H9 (cell line): ENCODE measurements around the gene TBX1. TPM values are rescaled to one million over a fixed set of nuclear protein-coding genes. Genes with fewer than 3 reads are reported as not detected.

Source experiments
- DNase-seq: peaks from one replicate; pipeline ENCODE4 v3.0.0-alpha.2; 2017
- H2AFZ ChIP-seq: one replicate; pipeline ENCODE4 v1.6.1; 2013; ENCODE audit warnings: mild to moderate bottlenecking, low read length, control low read depth, moderate library complexity
- H2AK5ac ChIP-seq: 2 replicates; pipeline ENCODE4 v1.6.1; 2013; ENCODE audit warnings: low read length, control low read depth, mixed read lengths; ENCODE audit not compliant: insufficient read length
- H2BK120ac ChIP-seq: one replicate; pipeline ENCODE4 v1.6.1; 2013; ENCODE audit warnings: low read depth, mild to moderate bottlenecking, low read length, control low read depth, inconsistent platforms; ENCODE audit not compliant: poor library complexity, severe bottlenecking
- H2BK12ac ChIP-seq: 2 replicates; pipeline ENCODE4 v1.6.1; 2013; ENCODE audit warnings: low read length, control low read depth, mixed read lengths, low read depth; ENCODE audit not compliant: insufficient read length
- H2BK15ac ChIP-seq: 2 replicates; pipeline ENCODE4 v1.6.1; 2013; ENCODE audit warnings: low read depth, low read length, control low read depth
- H2BK20ac ChIP-seq: one replicate; pipeline ENCODE4 v1.6.1; 2013; ENCODE audit warnings: low read depth, mild to moderate bottlenecking, low read length, control low read depth, inconsistent platforms; ENCODE audit not compliant: poor library complexity, severe bottlenecking
- H2BK5ac ChIP-seq: 2 replicates; pipeline ENCODE4 v1.6.1; 2013; ENCODE audit warnings: low read length, control low read depth, mixed read lengths; ENCODE audit not compliant: insufficient read length
- H3K14ac ChIP-seq: 2 replicates; pipeline ENCODE4 v1.6.1; 2013; ENCODE audit warnings: low read length, control low read depth; ENCODE audit not compliant: insufficient read depth
- H3K18ac ChIP-seq: 2 replicates; pipeline ENCODE4 v1.6.1; 2013; ENCODE audit warnings: low read depth, mild to moderate bottlenecking, mixed read lengths, low read length, control low read depth; ENCODE audit not compliant: insufficient read length
- H3K23ac ChIP-seq: 2 replicates; pipeline ENCODE4 v1.6.1; 2013; ENCODE audit warnings: low read length, control low read depth, mixed read lengths, low read depth; ENCODE audit not compliant: insufficient read length
- H3K23me2 ChIP-seq: 2 replicates; pipeline ENCODE4 v1.6.1; 2013; ENCODE audit warnings: low read depth, mild to moderate bottlenecking, mixed read lengths, low read length, control low read depth; ENCODE audit not compliant: insufficient read length, poor library complexity, severe bottlenecking
- H3K27ac ChIP-seq: 2 replicates; pipeline ENCODE4 v1.5.1; 2013; ENCODE audit warnings: low read length, control low read depth, mixed read lengths, low read depth; ENCODE audit not compliant: insufficient read length
- H3K27me3 ChIP-seq: 2 replicates; pipeline ENCODE4 v1.6.1; 2013; ENCODE audit warnings: low read length, control low read depth, inconsistent platforms; ENCODE audit not compliant: insufficient read depth
- H3K4ac ChIP-seq: 2 replicates; pipeline ENCODE4 v1.6.1; 2013; ENCODE audit warnings: low read depth, mild to moderate bottlenecking, control low read depth, inconsistent platforms, low read length, moderate library complexity
- H3K4me1 ChIP-seq: 2 replicates; pipeline ENCODE4 v1.6.1; 2013; ENCODE audit warnings: low read length, control low read depth, inconsistent platforms; ENCODE audit not compliant: insufficient read depth
- H3K4me2 ChIP-seq: 2 replicates; pipeline ENCODE4 v1.6.1; 2013; ENCODE audit warnings: low read length, control low read depth, mixed read lengths; ENCODE audit not compliant: insufficient read length, insufficient read depth
- H3K56ac ChIP-seq: 2 replicates; pipeline ENCODE4 v1.6.1; 2013; ENCODE audit warnings: low read depth, mild to moderate bottlenecking, mixed read lengths, low read length, control low read depth; ENCODE audit not compliant: insufficient read length
- H3K79me1 ChIP-seq: 2 replicates; pipeline ENCODE4 v1.6.1; 2013; ENCODE audit warnings: low read depth, mild to moderate bottlenecking, moderate library complexity, low read length, control low read depth, inconsistent platforms; ENCODE audit not compliant: insufficient read depth, poor library complexity, severe bottlenecking
- H3K79me2 ChIP-seq: 2 replicates; pipeline ENCODE4 v1.6.1; 2013; ENCODE audit warnings: low read length, control low read depth, inconsistent platforms; ENCODE audit not compliant: insufficient read depth
- H3K9ac ChIP-seq: 2 replicates; pipeline ENCODE4 v1.6.1; 2013; ENCODE audit warnings: low read length, control low read depth, mixed read lengths; ENCODE audit not compliant: insufficient read length; ENCODE audit errors: extremely low read depth
- H3K9me3 ChIP-seq: one replicate; pipeline ENCODE4 v1.6.1; 2013; ENCODE audit warnings: low read depth, low read length, inconsistent platforms; ENCODE audit not compliant: control insufficient read depth
- H3T11ph ChIP-seq: one replicate; pipeline ENCODE4 v1.6.1; 2013; ENCODE audit warnings: mild to moderate bottlenecking, low read length, control low read depth, inconsistent platforms
- H4K20me1 ChIP-seq: one replicate; pipeline ENCODE4 v1.6.1; 2013; ENCODE audit not compliant: control insufficient read depth, insufficient read length, insufficient read depth
- H4K5ac ChIP-seq: 2 replicates; pipeline ENCODE4 v1.6.1; 2013; ENCODE audit warnings: low read depth, mild to moderate bottlenecking, mixed read lengths, low read length, control low read depth; ENCODE audit not compliant: insufficient read length
- H4K8ac ChIP-seq: replicated peaks from 2 replicates; pipeline ENCODE4 v1.6.1; 2013; ENCODE audit warnings: low read length, control low read depth, mixed read lengths, low read depth; ENCODE audit not compliant: insufficient read length
- H4K91ac ChIP-seq: 2 replicates; pipeline ENCODE4 v1.6.1; 2013; ENCODE audit warnings: low read depth, mild to moderate bottlenecking, moderate library complexity, mixed read lengths, low read length, control low read depth; ENCODE audit not compliant: insufficient read length
- H3K27ac Mint-ChIP-seq, 3 experiments: 2 replicates in 2 of 3; 3 replicates in 1 of 3; pipeline ENCODE4 v1.8.0; 2020 to 2021; ENCODE audit warnings: mixed read lengths in 3 of 3, mild to moderate bottlenecking in 1 of 3, moderate library complexity in 1 of 3
- H3K27me3 Mint-ChIP-seq: 2 replicates; pipeline ENCODE4 v1.8.0; 2021; ENCODE audit warnings: low read depth, mild to moderate bottlenecking, moderate library complexity, mixed read lengths
- H3K36me3 Mint-ChIP-seq, 3 experiments: 2 replicates in 2 of 3; 3 replicates in 1 of 3; pipeline ENCODE4 v1.8.0; 2020 to 2021; ENCODE audit warnings: low read depth in 3 of 3, mixed read lengths in 3 of 3; ENCODE audit not compliant: insufficient read depth in 1 of 3
- H3K4me1 Mint-ChIP-seq, 2 experiments: 2 replicates each; pipeline ENCODE4 v1.8.0; 2020; ENCODE audit warnings: mixed read lengths in 2 of 2
- H3K4me3 Mint-ChIP-seq, 2 experiments: 2 replicates in 1 of 2; 3 replicates in 1 of 2; pipeline ENCODE4 v1.8.0; 2020 to 2021; ENCODE audit warnings: mild to moderate bottlenecking in 2 of 2, mixed read lengths in 2 of 2, moderate library complexity in 1 of 2
- H3K9me3 Mint-ChIP-seq, 2 experiments: 2 replicates in 1 of 2; 3 replicates in 1 of 2; pipeline ENCODE4 v1.8.0; 2020; ENCODE audit warnings: mild to moderate bottlenecking in 2 of 2, mixed read lengths in 2 of 2, moderate library complexity in 1 of 2
- CTCF ChIP-seq: fragments of 200-600 bp; sonication (generic); conservative IDR thresholded peaks from 3 replicates; pipeline ENCODE4 v1.8.0; 2021; ENCODE audit warnings: antibody characterized with exemption, mild to moderate bottlenecking
- WGBS: extraction: QIAGEN DNeasy Blood & Tissue Kit; methylation state at CpG from one replicate; pipeline ENCODE4 v1.1.7; 2013; ENCODE audit warnings: missing lambda C conversion rate, low lambda C conversion rate, mixed read lengths; ENCODE audit not compliant: insufficient read length; ENCODE audit errors: extremely low coverage; 5-methylcytosine and 5-hydroxymethylcytosine counted together
- total RNA-seq: library from RNA; stranded (reverse); gene quantifications from 2 replicates; pipeline ENCODE4 v1.2.1, GENCODE V29; 2021

TBX1 gene
- total RNA-seq, 1 experiment from 2014 or later = 2.2 TPM

- H3K36me3 Mint-ChIP-seq = peaks cover 0 to 3% (median 0%) of the 10 kb centered on the region in 3 experiments; a peak in 4 of 7 replicates
- no peak overlapping the region for H2BK15ac ChIP-seq
- H4K91ac ChIP-seq = no peak overlapping the region
- TF ChIP-seq CTCF = no peak
- H2BK12ac ChIP-seq = no peak overlapping the region
- no peak overlapping the region for H4K8ac ChIP-seq
- no peaks in the 10 kb centered on the region for H3K4me1 ChIP-seq
- no peak overlapping the region for H3K14ac ChIP-seq
- no peak for DNase-seq
- H2AK5ac ChIP-seq = no peak overlapping the region
- H3K27ac Mint-ChIP-seq = no peak overlapping the region
- no peak overlapping the region for H3K4me2 ChIP-seq
- H4K20me1 ChIP-seq = peaks cover 3% of the 10 kb centered on the region
- H3K79me1 ChIP-seq = no peaks in the 10 kb centered on the region
- H2AFZ ChIP-seq = no peak overlapping the region
- peaks cover 14% of the 10 kb centered on the region for H3K27me3 Mint-ChIP-seq
- no peak overlapping the region for H3K27ac ChIP-seq
- no peak overlapping the region for H3T11ph ChIP-seq
- no peaks in the 10 kb centered on the region for H3K27me3 ChIP-seq
- peaks cover 5 to 7% of the 10 kb centered on the region in 2 experiments; a peak in 1 of 4 replicates for H3K4me1 Mint-ChIP-seq
- no peak overlapping the region for H3K4ac ChIP-seq
- no peak overlapping the region for H4K5ac ChIP-seq
- no peak overlapping the region for H2BK20ac ChIP-seq
- no peak overlapping the region for H3K18ac ChIP-seq
- no peak overlapping the region for H3K4me3 Mint-ChIP-seq
- no peaks in the 10 kb centered on the region for H3K9me3 ChIP-seq
- no peaks in the 10 kb centered on the region for H3K23me2 ChIP-seq
- no peak overlapping the region for H2BK120ac ChIP-seq
- H3K9ac ChIP-seq = no peak overlapping the region
- no peak overlapping the region for H3K23ac ChIP-seq
- H3K79me2 ChIP-seq = no peaks in the 10 kb centered on the region
- WGBS = no CpG with 5 or more reads among the region's 22 CpGs
- no peaks in the 10 kb centered on the region; a peak in 1 of 5 replicates for H3K9me3 Mint-ChIP-seq
- H2BK5ac ChIP-seq = no peak overlapping the region
- no peak overlapping the region for H3K56ac ChIP-seq
These were observed 25.1 kb downstream of the TBX1 start for GRCh38 chr22:19785461-19786263.
